CMK (cell line): Measurements from ENCODE around the gene FOSL1.

ENCODE experiments used
- DNase-seq: peaks from one replicate; pipeline ENCODE4 v3.0.0-alpha.2; 2010; ENCODE audit warnings: low read depth

Gene FOSL1

DNA sequence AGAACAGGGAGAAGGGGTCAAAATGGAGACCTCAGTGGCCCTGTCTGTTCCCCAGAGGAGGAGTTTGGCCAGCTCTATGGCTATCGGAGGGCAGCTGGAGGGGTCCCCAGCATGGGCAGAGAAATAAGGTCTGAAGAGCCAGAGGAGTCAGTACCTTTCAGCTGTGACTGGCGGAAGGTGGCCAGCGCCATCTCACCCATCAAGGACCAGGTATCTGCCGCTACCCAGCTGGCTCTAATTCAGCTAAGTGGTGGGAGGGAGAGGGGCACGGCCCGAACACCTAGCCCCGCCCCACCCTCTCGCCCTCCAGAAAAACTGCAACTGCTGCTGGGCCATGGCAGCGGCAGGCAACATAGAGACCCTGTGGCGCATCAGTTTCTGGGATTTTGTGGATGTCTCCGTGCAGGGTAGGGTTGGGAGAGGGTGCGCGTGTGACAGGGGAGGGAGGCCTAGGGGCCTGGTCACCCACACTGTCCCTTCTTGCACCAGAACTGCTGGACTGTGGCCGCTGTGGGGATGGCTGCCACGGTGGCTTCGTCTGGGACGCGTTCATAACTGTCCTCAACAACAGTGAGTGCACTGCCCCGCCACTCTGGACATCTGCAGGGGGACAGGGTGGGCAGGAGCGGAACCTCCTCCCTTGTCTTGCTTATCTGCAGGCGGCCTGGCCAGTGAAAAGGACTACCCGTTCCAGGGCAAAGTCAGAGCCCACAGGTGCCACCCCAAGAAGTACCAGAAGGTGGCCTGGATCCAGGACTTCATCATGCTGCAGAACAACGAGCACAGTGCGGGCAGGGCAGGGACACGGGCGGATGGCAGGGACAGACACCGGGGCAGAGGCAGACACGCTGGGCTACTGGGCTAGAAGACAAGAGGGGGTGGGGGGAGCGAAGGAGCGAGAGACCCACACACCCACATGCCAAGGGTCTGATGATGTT, 17.8 kb downstream of the FOSL1 start:
- DNase-seq: no peak

DNA sequence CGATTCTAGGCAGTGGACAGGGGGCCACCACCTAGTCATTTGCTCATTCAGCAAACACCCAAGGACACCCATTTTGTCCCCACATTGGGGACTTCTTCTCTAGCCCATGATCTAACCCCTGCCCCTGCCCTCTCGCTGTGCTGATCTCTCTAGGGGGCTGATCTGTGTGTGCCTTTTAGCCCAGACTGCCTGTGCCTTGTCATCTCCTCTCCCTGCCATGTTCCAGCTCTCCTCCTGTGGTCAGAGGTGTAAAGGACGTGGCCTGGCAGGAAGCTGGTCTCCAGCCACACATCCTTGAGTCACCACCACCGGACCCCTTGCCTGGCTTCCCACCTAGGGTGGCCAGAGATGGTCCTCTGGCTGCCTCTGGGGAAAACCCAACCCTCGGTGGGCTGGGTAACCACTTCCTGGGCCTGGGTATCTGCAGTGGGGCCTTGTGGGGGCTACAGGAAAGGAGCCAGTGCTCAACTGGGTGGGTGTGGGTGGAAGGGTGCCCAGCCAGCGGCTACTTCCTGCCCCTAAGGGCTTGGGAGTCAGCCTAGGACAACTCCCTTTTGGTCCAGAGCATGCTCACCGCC, 19.3 kb downstream of the FOSL1 start:
- no peak for DNase-seq

DNA sequence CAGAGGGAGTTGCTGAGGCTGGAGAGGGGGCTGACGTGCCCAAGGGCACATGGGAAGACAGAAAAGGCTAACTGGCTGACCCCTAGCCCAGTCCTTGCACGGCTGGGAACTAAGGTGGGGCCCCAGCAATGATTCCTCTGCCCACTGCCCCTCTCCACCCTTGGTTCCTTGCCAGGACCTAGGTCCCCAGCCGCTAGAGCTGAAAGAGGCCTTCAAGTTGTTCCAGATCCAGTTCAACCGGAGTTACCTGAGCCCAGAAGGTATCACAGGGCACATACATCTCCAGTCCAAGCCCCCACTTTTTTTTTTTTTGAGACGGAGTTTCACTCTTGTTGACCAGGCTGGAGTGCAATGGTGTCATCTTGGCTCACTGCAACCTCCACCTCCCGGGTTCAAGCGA, 20.2 kb downstream of the FOSL1 start:
- no peak for DNase-seq

DNA sequence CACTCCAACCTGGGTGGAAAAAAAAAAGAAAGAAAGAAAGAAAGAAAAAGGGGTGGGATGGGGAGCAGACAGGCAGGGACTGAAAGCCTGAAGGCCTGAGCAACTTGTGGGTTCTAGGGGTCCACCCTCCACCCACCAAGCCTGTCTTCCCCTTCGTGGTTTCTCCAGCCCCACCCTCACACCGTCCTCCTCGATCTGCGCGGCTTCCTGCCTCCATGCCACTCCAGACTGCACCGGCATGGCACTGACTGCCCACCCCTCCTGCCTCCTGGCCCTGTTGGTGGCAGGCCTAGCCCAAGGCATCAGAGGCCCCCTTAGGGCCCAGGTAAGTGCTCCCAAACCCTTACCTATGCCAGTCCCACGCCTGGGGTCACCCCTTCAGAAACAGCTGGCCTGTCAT, 20.6 kb downstream of the FOSL1 start, which contains the start of gene CTSW:
Gene CTSW, plus strand, starts transcription at position 221 of the 400 bp plus-strand sequence. Its CDS starts 18 bp downstream, at position 239.
- no peak for DNase-seq

DNA sequence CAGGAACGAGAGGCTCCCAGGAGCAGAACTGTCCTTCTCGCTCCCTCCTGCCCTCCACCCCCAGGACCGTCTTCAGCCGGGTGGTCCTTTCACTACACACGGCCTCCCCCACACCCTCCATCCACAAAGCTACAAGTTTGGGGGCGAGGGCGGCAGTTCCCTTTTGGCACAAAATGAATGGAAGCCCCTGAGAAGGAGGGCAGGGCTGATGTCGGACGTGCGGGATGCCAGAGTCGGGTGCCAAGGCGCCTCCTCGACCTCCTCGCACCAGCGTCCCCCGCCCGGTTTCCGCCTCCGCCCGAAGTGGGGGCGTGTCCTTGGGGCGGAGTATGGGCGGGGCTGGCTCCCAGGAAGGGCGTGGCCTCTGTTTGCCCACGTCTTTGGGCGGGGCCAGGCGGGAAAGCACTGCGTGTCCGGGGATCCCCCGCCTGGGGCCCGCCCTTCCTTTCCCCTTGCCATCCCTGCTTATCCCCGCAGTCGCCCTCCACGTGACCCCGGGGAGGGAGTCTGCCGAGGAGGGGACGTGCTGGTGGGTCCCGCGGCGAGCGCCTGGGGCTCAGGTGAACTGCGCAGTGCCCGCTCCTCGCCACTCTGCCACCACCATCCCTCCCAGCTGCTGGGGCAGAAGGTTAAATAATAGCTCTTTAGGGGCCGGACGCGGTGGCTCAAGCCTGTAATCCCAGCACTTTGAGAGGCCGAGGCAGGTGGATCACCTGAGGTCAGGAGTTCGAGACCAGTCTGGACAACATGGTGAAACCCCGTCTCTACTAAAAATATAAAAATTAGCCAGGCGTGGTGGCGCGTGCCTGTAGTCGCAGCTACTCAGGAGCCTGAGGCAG, 26.7 kb downstream of the FOSL1 start:
- peak; percentile 94 for DNase-seq

DNA sequence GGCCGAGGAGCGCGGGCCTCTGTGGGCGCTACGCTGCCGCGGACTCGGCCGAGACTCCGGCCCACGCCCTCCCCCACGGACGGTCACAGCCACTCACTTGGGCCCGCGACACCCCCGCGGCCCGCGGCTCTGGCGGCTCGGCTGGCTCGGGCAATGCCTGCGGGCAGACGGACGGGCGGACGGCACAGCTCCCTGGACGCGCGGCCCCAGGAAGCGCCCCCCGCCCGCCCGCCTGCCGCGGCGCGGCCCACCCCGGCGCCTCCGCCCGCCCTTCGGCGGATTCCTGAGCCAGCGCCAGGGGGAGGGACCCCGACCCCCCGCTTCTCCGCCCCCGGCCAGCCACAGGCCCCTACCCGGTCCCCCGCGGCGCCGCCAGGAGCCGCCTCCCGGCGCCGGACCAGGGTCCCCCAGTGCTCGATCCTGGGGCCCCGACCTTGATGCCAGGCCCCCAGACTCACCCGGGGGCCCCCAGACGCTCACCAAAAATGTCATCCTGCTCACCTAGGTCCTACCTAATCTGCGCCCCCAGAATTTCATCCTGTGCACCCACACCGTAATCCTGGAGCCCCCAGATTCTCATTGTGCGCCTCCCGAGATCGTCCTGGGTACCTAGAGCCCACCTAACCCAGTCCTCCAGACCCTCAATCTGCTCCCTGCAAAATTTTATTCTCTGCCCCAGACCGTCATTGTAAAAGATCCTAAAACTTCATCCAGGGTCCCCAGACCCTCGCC, 27.4 kb downstream of the FOSL1 start, which contains the start of gene EFEMP2:
Gene EFEMP2, minus strand, starts transcription at position 215 of the 732 bp plus-strand sequence. CDS start 446 bp downstream, outside the sequence.
- no peak for DNase-seq

DNA sequence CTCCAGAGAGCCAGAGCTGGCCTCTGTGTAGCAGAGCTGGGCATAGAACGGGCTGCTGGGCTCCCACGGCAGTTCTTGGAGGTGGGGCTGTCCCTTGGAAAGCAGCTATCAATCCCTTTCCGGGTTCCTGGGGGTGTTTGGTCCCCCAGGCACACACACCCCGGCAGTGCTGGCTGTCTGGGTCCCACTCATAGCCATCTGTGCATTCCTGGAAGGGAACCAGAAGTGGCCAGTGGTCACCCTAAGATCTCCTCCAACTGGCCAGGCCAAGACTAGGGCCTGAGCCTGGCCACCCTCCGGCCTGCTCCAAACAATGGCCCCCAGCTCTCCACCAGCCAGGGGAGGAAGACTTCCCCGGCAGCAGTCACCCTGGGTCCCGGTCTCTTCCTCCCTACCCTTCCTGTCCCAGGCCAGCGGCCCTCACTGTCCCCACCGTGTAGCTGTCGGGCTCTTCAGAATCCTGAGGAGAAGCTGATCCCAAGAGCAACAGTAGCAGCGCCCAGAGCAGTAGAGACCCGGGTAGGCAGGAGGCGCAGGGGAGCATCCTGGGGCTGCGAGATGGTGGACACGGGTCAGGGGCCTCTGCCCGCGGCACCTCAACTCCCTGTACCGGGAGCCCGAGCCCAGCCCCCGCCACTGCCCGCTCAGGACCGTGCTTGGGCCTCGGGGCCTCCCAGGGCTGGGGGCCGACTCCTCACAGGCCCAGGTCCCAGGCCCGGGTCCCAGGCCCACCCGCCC, 28.2 kb downstream of the FOSL1 start:
- DNase-seq: no peak

DNA sequence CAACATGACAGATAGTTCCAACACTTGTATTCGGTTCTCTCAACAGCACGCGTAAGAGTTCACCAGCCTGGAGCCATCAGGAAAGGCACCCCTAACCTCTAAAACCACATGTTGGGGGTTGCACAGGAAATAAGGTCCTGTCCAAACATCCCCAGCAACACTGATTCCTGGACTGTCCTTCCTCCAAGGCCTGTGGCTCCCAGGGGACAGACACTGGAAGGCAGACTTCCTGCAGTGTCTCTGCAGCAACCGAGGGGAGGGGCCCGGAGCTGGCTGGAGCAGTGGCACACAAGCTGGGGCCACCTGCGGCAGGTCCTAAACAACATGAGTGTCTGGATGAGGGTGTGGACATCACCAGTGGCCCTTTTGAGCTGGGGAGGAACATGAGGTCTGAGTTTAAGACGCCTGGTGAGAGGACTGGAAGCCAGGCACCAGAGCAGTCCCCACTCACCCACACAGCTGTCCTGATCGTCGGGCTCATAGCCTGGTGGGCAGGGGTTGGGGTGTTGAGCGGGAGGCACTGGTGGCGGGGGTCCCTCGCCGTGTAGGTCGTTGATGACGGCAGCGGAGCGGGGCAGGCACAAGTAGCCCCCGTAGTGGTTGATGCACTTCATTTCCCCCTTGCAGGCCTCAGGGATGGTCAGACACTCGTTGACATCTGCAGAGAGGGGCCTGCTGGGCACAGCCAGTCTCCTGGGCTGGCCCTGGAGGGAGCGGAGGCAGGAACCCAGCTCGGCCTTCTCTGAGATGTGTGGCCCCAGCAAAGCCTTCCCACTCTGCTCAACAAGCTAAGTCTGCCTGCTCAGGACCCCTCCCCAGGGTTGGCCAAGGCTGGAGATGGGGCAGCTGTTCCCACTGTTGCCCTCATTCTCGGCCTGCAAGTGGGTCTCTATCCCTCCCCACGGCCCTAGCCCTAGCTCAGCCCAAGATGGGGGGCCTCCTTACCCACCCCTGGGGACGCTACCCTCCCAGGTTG, 29.2 kb downstream of the FOSL1 start:
- no peak for DNase-seq

DNA sequence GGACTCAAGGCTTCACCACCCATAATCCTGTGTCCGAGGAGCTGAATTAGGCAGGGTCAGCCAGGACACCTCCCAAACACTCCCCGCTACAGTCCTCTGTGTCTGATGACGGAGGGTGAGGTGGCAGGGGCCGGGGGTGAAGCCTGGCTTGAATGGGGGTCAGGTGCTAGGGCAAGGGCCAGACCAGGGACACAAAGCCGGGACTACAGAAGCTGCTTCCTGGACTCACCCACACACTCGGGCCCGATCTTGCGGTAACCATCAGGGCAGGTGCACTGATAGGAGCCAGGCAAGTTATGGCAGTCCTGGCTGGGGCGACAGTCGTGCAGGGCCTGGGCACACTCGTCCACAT, 29.9 kb downstream of the FOSL1 start:
- DNase-seq: no peak

DNA sequence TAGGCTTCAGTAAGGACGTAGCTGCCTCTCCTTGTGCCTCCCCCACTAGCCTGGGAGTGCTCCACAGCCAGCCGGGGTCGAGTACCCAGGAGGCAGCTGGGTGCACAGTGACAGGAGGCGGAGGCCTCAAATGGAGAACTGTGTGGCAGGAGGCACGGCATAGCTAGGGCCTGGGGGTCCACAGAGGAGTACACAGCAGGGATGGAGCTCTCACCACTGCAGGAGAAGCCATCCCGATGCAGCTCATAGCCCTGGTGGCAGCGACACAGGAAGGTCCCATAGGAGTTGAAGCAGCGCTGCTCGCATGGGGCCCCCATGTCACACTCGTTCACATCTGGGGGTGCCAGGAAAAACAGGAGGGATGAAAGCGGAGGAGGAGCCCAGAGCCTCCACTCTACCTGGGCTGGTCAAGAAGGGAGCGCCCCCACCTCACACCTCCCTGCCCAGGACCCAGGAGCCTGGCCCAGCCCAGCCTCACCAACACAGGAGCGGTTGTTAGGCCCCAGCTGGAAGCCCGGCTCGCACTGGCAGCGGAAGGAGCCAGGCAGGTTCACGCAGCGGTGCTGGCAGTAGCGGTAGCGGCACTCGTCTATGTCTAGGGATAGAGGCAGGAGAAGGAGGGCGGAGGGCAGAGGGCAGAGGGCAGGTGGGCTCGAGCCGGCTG, 30.4 kb downstream of the FOSL1 start:
- no peak for DNase-seq

DNA sequence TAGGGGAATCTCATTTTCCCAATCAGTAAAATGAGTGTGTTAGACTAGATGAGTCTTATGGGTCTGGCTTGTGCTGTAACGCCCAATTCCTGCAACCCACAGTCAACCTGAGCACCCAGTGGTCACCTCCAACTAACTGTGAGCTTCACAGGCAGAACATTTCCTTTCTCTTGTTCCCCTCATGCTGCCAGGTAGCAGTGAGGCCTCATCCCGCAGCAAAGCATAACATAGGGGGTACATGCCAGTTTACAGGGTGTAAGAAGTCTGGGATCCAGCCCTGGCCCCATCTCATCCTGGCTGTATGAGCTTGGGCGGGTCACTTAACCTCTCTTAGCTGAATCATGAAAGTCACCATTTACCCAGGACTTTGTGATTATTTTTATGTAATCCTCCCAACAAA, 31.3 kb downstream of the FOSL1 start:
- DNase-seq: no peak

DNA sequence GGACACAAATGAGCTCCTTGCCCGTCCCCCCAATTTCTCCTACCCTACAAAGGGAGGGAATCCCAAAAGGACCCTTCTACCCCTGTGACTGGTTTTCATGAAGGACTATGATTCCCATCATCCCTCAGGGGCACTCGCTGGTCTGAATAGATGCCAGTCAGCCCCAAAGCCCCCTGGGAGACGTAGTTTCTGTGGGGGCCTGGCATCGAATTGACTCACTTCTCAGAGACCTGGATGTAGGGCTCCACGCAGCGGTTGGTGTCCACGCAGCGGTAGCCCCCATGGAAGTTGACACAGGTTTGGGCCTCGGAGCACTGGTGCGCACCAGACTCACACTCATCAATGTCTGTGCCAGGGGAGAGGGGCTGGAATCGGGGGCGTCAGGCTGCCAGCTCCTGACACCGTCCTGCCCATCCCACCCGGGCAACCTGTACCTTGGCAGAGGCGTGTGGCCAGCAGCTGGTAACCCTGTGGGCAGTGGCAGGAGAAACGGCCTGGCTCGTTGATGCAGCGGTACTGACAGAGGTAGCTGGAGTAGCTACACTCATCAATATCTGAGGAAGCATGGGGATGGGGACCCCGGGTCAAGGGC, 32.0 kb downstream of the FOSL1 start:
- DNase-seq: no peak

DNA sequence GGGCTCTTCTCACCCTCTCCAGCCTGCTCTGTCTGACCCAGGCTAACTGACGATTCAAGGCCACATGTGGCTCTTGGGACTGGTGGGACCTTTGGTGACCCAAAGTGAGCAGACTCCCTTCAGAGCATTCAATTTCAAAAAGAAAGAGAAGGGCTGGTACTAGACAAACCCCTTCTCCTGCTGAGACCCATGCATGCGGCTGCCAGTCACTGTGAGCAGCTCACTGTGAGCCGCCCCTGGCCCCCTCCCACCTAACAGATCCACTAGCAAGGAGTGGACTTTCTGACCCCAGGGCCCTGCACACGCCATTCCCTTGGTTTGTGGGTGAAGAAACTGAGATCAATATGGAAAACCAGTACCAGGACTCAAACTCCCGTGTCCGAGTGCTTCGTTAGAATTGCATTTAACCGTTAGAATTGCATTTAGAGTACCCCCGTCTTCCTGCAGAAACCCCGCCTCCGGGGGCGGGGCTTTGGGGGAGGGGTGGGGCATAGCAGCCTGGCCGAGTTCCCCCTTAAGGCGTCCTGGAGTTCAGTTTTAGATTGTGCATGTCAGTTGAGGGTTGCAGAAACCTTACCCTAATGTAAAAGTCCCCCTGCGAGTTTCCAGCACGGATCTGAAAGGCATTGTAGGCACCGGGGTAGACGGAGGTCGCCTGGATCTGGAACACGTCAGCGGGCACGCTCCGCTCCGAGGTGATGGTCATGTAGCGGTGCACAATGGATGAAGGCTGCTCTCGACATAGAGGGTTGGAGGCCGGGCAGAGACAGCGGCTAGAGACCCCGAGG, 32.7 kb downstream of the FOSL1 start:
- no peak for DNase-seq

DNA sequence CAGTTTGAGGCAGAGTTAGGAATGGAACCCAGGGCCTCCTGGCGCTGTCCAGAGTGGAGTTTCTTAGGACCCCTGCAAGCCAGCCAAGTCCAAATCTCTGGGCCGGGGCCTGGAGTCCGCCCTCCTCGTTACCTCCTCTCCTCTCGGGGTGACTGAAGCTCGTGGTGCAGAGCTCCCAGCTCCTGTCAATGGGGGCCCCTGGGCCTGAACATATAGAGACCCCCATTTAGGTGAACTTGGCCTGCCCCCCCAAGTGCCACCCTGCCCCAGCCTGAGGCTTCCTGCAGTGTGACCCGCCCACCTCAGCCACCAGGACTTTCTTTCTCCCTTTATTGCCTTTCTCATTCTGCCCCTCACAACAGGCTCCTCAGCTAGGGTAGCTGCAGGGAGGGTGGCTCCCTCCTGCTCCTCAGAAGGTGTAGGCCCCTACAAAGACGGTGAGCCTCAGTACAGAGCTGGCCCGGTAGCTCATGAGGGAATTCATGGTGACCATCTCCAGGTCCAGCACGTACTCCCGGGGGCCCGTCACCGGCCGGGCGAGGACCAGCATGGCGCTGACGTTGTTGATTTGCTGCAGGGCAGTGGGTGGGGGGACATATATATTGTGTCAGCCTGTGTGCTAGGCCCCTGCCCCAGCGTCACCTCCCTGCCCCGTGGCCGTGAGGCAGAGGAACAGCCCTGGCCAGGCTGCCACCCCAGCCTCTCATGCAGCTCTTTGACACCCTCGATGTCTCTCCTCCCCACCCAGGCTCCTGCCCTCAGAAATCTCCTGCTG, 33.5 kb downstream of the FOSL1 start:
- DNase-seq: no peak

DNA sequence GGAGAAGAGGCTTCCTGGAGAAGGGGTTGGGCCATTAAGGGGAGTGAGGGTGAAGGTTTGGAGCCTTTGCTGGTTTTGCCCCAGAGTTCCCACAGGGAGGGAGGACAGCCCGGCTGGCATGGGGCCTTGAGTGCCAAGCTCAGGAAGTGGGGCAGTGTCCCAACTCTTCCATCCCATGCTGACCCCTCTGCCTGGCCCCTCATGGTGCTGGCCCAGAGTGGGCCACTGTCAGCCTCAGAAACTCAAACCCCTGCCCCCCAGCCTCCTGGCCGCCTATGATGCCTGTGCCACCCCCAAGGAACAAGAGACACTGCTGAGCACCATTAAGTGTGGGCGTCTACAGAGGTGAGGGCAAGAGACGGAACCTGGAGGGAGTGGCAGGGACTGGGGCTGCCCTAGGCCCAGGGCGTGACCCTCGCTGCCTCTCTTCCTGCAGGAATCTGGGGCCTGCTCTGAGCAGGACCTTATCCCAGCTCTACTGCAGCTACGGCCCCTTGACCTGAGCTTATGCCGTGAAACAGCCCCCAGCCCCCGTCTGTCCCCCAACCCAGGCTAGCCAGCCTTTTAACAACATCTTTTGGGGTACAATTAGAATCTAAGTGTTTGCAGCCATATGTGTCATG, 34.5 kb downstream of the FOSL1 start:
- DNase-seq: no peak

DNA sequence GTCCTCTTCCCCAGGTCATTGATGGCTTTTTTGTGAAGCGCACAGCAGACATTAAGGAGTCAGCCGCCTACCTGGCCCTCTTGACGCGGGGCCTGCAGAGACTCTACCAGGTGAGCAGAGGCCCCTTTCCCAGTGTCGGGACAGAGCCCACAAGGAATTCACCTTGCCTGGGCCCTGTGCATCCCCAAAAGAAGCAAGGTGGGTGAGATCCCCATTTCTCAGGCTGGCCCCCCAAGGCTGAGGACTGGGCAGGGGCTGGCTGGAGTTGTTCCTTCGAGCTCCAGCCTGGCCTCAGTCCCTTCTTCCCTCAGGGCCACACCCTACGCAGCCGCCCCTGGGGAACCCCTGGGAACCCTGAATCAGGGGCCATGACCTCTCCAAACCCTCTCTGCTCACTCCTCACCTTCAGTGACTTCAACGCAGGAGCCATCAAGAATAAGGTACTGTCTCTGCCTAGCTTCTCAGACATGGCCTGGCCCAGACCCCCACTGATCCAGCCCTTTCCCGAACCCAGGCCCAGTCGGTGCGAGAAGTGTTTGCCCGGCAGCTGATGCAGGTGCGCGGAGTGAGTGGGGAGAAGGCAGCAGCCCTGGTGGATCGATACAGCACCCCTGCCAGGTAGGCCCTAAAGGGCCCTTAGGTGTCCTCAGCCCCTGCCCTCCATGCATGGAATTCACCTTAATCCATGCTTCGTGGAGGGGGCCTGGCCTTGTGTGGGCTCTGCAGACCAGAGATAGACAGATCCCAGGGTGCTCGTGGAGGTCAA, 35.3 kb downstream of the FOSL1 start:
- no peak for DNase-seq
